ENCODE results near the gene HS6ST2.
"Not testable (repeated sequence)": the region's sequence is repeated elsewhere in the genome, so short reads cannot be mapped to it uniquely, and the experiment has no call there.

HS6ST2 gene

GRCh38 chrX:132958091-132958703, at the start of gene HS6ST2:
TSS of gene HS6ST2 (minus strand) at chrX:132958629.
- FAIRE-seq (no peak), DNase-seq (ENCODE audit: insufficient read length, low spot score) (no peak)
- TF ChIP-seq POLR2A (IDR thresholded peaks at IDR 0.05; ENCODE audit: low read depth, low read length), result no peak

- FAIRE-seq (no peak), DNase-seq (ENCODE audit: insufficient read length, low spot score) (no peak)
- no peak for TF ChIP-seq POLR2A (IDR thresholded peaks at IDR 0.05; ENCODE audit: low read depth, low read length)
These were observed 49.0 kb upstream of the HS6ST2 start for GRCh38 chrX:133007458-133007857.

- no peak for DNase-seq (ENCODE audit: insufficient read length, low spot score)
- FAIRE-seq, result no peak
- no peak for TF ChIP-seq POLR2A (IDR thresholded peaks at IDR 0.05; ENCODE audit: low read depth, low read length)
These were observed 47.2 kb upstream of the HS6ST2 start for GRCh38 chrX:133005616-133006015.

- peak; percentile 2 for DNase-seq (ENCODE audit: insufficient read length, low spot score)
These were observed 46.6 kb upstream of the HS6ST2 start for GRCh38 chrX:133005042-133005441.

GRCh38 chrX:132999209-132999608, 40.8 kb upstream of the HS6ST2 start:
- TF ChIP-seq POLR2A (IDR thresholded peaks at IDR 0.05; ENCODE audit: low read depth, low read length), result no peak
- DNase-seq (ENCODE audit: insufficient read length, low spot score) (no peak), FAIRE-seq (no peak)

More at GRCh38 chrX:133005042-133005441, 46.6 kb upstream of the HS6ST2 start:
- no peak for FAIRE-seq
- no peak for TF ChIP-seq POLR2A (IDR thresholded peaks at IDR 0.05; ENCODE audit: low read depth, low read length)

- TF ChIP-seq POLR2A (IDR thresholded peaks at IDR 0.05; ENCODE audit: low read depth, low read length), result no peak
- DNase-seq (ENCODE audit: insufficient read length, low spot score) (no peak), FAIRE-seq (no peak)
These were observed 32.4 kb upstream of the HS6ST2 start for GRCh38 chrX:132990835-132991234.

- TF ChIP-seq POLR2A (IDR thresholded peaks at IDR 0.05; ENCODE audit: low read depth, low read length), result no peak
- no peak for FAIRE-seq
- no peak for DNase-seq (ENCODE audit: insufficient read length, low spot score)
These were observed 28.1 kb upstream of the HS6ST2 start for GRCh38 chrX:132986556-132986955.

- no peak for FAIRE-seq
- DNase-seq (ENCODE audit: insufficient read length, low spot score), result no peak
- no peak for TF ChIP-seq POLR2A (IDR thresholded peaks at IDR 0.05; ENCODE audit: low read depth, low read length)
These were observed 25.7 kb upstream of the HS6ST2 start for GRCh38 chrX:132984058-132984650.

GRCh38 chrX:132983496-132983895, 25.1 kb upstream of the HS6ST2 start:
- TF ChIP-seq POLR2A (IDR thresholded peaks at IDR 0.05; ENCODE audit: low read depth, low read length), result no peak
- FAIRE-seq (no peak), DNase-seq (ENCODE audit: insufficient read length, low spot score) (no peak)

- DNase-seq (ENCODE audit: insufficient read length, low spot score); FAIRE-seq: not testable (repeated sequence)
These were observed 21.6 kb upstream of the HS6ST2 start for GRCh38 chrX:132980035-132980434.

- FAIRE-seq (no peak), DNase-seq (ENCODE audit: insufficient read length, low spot score) (no peak)
- no peak for TF ChIP-seq POLR2A (IDR thresholded peaks at IDR 0.05; ENCODE audit: low read depth, low read length)
These were observed 10.0 kb upstream of the HS6ST2 start for GRCh38 chrX:132968296-132968949.

GRCh38 chrX:132967049-132967448, 8.6 kb upstream of the HS6ST2 start:
- TF ChIP-seq POLR2A (IDR thresholded peaks at IDR 0.05; ENCODE audit: low read depth, low read length), result no peak
- no peak for DNase-seq (ENCODE audit: insufficient read length, low spot score)
- FAIRE-seq, result no peak

GRCh38 chrX:132965461-132965860, 7.0 kb upstream of the HS6ST2 start:
- DNase-seq (ENCODE audit: insufficient read length, low spot score) (no peak), FAIRE-seq (no peak)
- TF ChIP-seq POLR2A (IDR thresholded peaks at IDR 0.05; ENCODE audit: low read depth, low read length), result no peak

- TF ChIP-seq POLR2A (IDR thresholded peaks at IDR 0.05; ENCODE audit: low read depth, low read length), result no peak
- no peak for DNase-seq (ENCODE audit: insufficient read length, low spot score)
- no peak for FAIRE-seq
These were observed 3.1 kb upstream of the HS6ST2 start for GRCh38 chrX:132961511-132961910.
